ENCODE measurements around the gene SPON1. TPM values are rescaled to one million over a fixed set of nuclear protein-coding genes. Genes with fewer than 3 reads are reported as not detected.
A peak's percentile ranks its signal among the peaks of the same experiment; 100 is the strongest.

The SPON1 gene
- total RNA-seq, 3 donors from 2014 or later (not counting 1 experiment from before 2014, with no cell fraction given), result 0.09 to 0.18 TPM; not detected in 1

DNA sequence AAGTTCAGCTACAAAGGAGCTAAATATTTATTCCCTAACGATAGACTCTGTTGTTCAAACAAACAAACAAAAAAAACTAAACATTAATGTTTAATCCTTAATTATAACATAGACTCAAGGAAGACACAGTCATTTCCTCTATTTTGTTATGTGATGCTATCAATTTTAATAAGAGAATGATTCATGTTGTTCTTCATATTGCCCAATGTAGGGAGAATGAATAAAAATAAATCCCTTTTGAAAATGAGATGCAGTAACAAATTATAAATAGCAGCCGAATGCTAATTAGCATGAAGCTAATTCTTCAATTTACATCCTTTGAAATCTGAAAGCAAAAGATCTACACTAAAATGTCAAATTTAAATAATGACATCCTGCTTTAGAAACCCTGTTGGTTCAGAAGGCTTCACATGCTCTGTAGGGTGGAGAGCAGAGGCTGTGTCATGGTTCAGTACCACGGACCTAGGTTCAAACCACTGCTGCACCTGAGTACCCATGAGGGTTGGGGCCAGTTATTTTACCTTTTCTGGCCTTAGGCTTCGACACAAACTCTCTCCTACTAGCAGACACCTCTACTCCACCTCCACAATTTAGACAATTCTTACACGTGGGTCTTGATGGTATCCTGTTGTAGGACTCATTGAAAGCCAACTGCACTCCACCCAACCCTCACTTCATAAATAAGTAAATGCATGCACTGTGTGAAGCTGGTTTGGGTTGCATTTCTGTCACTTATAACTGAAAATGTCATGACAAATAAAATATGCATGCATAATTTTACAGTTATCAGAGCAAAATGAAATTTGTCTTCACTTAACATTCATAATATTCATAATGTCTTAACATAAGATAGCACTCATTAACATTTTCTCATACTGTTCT, 307.4 kb downstream of the SPON1 start:
- no peaks in the 10 kb centered on the region for H3K9me3 ChIP-seq (ENCODE audit: control insufficient read depth, insufficient read depth, low read length)
- peaks cover 2% of the 10 kb centered on the region for H3K36me3 ChIP-seq (ENCODE audit: control insufficient read depth, insufficient read depth, low read length)
- H3K27ac ChIP-seq (ENCODE audit: low read length), result no peak overlapping the region
- H3K36me3 Mint-ChIP-seq, result no peaks in the 10 kb centered on the region
- TF ChIP-seq, protein P1, sequence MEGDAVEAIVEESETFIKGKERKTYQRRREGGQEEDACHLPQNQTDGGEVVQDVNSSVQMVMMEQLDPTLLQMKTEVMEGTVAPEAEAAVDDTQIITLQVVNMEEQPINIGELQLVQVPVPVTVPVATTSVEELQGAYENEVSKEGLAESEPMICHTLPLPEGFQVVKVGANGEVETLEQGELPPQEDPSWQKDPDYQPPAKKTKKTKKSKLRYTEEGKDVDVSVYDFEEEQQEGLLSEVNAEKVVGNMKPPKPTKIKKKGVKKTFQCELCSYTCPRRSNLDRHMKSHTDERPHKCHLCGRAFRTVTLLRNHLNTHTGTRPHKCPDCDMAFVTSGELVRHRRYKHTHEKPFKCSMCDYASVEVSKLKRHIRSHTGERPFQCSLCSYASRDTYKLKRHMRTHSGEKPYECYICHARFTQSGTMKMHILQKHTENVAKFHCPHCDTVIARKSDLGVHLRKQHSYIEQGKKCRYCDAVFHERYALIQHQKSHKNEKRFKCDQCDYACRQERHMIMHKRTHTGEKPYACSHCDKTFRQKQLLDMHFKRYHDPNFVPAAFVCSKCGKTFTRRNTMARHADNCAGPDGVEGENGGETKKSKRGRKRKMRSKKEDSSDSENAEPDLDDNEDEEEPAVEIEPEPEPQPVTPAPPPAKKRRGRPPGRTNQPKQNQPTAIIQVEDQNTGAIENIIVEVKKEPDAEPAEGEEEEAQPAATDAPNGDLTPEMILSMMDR (IDR thresholded peaks at IDR 0.05), result no peak
- DNase-seq, result no peak
- no peaks in the 10 kb centered on the region for H3K9me3 Mint-ChIP-seq
- peak overlapping the region; percentile 49 to 80 for H3K27ac Mint-ChIP-seq
- WGBS (ENCODE audit: insufficient coverage), result 34% methylated on average over 4 of the region's 5 CpGs
- intact Hi-C loops (cut with micrococcal nuclease), result no loop called here
- no peaks in the 10 kb centered on the region for H3K27me3 ChIP-seq (ENCODE audit: control insufficient read depth, insufficient read depth, low read length)
- no peak overlapping the region for H3K4me3 ChIP-seq (ENCODE audit: low read length)
- ATAC-seq, result peak in 1 of 3 donors; percentile 28
- H3K4me1 Mint-ChIP-seq, result peaks cover 28 to 42% of the 10 kb centered on the region in 2 donors
- peaks cover 20% of the 10 kb centered on the region for H3K4me1 ChIP-seq (ENCODE audit: control insufficient read depth, insufficient read depth, low read length)
- H3K4me3 Mint-ChIP-seq, result peak overlapping the region; percentile 78
- no peaks in the 10 kb centered on the region for H3K27me3 Mint-ChIP-seq (ENCODE audit: low read depth in 2 of 2)

DNA sequence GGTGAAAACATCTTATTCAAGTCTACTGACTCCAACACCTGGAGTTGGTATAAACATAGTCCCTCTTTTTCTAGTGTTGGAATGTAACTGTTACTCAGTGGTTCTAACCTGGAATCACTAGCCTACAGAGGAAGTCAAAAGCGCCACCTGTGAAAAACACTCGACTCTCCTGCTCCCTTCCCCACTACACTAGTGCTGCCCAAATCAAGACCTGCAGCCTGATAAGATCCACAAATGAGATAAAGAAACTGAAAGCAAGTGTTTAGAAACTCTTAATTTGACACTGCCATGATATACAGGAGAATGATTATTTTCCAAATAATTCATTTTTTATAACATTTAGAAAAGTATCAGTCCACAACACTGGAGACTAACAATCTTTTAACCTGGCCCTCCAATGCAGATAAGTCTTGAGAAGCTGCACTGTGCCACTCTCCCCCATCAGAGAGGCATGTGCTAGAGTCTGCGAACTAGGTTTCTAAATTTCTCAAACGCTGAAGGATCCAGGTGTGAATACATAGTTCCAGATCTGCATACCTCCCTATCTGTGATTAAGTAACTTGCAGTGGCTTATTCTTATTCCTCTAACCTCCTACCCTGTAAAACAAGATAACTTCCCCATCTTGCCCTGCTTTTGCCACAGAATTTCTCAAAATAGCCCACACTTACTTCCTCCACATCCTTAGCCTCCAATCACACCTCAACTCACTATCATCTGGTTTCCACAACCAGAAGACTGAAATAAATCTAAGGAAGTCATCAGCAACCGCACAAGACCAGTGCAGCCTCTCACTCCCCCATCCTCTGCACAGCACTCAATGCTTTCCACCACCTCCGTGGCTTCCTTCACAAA, 308.4 kb downstream of the SPON1 start:
- Histone ChIP-seq H3K27ac (ENCODE audit: low read length) (peak overlapping the region; percentile 28), H3K9me3 (ENCODE audit: control insufficient read depth, insufficient read depth, low read length) (no peaks in the 10 kb centered on the region), H3K36me3 (ENCODE audit: control insufficient read depth, insufficient read depth, low read length) (peaks cover 2% of the 10 kb centered on the region), H3K4me3 (ENCODE audit: low read length) (no peak overlapping the region), H3K27me3 (ENCODE audit: control insufficient read depth, insufficient read depth, low read length) (no peaks in the 10 kb centered on the region), H3K4me1 (ENCODE audit: control insufficient read depth, insufficient read depth, low read length) (peaks cover 20% of the 10 kb centered on the region)
- peak in 1 of 2 donors; percentile 47 for DNase-seq
- Mint-ChIP-seq H3K9me3 (no peaks in the 10 kb centered on the region), H3K27me3 (ENCODE audit: low read depth in 2 of 2) (no peaks in the 10 kb centered on the region), H3K36me3 (no peaks in the 10 kb centered on the region), H3K27ac (peak overlapping the region; percentile 49 to 80), H3K4me1 (peaks cover 28 to 48% of the 10 kb centered on the region in 2 donors), H3K4me3 (peak overlapping the region; percentile 78)
- intact Hi-C loops (cut with micrococcal nuclease), result no loop called here
- peak; percentile 72 to 81 (median 76) for ATAC-seq
- TF ChIP-seq, protein P1 (IDR thresholded peaks at IDR 0.05), result no peak
- WGBS (ENCODE audit: insufficient coverage), result 3% methylated on average over 6 of the region's 6 CpGs

DNA sequence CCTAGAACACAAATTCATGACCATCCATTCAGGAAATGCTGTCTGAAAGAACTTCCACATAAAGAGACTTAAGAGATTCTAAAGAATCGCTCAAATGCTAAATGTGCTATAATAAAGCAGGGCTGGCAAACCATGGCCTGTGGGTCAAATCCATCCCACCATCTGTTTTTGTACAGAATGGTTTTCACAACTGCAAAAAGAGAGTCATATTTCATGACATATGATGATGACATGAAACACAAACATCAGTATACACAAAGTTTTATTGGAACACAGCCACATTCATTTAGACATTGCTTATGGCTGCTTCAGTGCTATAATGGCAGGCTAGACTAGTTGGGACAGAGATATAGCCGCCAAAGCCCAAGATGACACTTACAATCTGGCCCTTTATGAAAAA, 311.4 kb downstream of the SPON1 start:
- Mint-ChIP-seq H3K9me3 (no peaks in the 10 kb centered on the region), H3K4me3 (no peak overlapping the region), H3K27me3 (ENCODE audit: low read depth in 2 of 2) (no peaks in the 10 kb centered on the region), H3K4me1 (peaks cover 31 to 48% of the 10 kb centered on the region in 2 donors), H3K36me3 (no peaks in the 10 kb centered on the region), H3K27ac (peak overlapping the region in 1 of 2 donors; percentile 60)
- Histone ChIP-seq H3K4me3 (ENCODE audit: low read length) (no peak overlapping the region), H3K27me3 (ENCODE audit: control insufficient read depth, insufficient read depth, low read length) (no peaks in the 10 kb centered on the region), H3K27ac (ENCODE audit: low read length) (no peak overlapping the region), H3K4me1 (ENCODE audit: control insufficient read depth, insufficient read depth, low read length) (peaks cover 20% of the 10 kb centered on the region), H3K36me3 (ENCODE audit: control insufficient read depth, insufficient read depth, low read length) (peaks cover 4% of the 10 kb centered on the region), H3K9me3 (ENCODE audit: control insufficient read depth, insufficient read depth, low read length) (no peaks in the 10 kb centered on the region)
- DNase-seq, result no peak
- intact Hi-C loops (cut with micrococcal nuclease), result no loop called here
- TF ChIP-seq, protein P1 (IDR thresholded peaks at IDR 0.05), result no peak
- WGBS (ENCODE audit: insufficient coverage), result 100% methylated on average over 2 of the region's 2 CpGs
- no peak for ATAC-seq

Measured in natural killer cell (primary cell).